GM19397 (cell line): ENCODE measurements around the gene THRB.

Experiments used
- ATAC-seq: cut with Tn5 transposase; IDR thresholded peaks from one replicate; pipeline ENCODE4 v1.9.1; 2021; ENCODE audit warnings: mild to moderate bottlenecking, moderate library complexity; ENCODE audit not compliant: unreplicated experiment

Gene THRB

GRCh38 chr3:24492971-24493551 lies 1.6 kb downstream of the THRB start:
- ATAC-seq: no peak

GRCh38 chr3:24490151-24490550 lies 4.5 kb downstream of the THRB start:
- ATAC-seq: no peak

DNA sequence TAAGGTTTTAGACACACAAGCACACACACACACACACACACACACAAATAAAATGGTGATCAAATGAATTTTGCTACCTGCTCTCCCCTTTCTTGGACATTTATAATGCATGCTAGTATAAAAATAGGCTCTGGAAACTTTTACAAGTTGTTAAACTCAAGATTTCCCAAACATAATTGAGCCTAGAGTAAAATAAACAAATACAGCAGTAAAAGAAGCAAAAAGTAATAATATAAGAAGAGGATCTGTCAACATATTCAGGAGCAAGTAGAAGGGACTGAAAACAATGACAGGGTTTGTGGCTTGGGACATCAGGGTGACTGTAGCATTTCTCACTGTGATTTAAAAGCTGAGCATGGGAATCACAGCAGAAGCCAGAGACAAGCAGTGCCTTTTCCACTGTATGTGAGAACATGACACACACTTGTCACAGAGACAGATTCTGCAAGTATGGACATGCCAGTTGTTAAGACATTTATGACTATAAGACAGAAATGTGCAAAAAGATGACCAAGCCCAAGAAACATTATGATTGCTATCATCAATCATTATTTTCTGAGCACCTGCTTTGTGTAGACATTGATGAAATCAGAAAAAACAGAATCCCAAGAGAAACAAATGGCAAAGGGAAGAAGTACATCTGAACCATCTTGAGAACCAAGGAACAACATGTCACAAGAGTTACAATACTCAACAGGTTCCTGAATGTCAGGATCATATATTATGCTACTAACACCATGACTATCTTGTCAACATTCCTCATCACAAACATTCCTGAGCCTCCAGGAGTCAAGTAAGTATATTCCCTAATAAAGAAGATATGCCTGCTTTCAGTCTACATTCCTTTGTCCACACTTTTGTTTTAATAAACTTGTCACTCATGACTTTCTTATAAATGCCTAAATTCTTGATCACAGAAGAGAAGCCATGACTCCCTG lies 7.1 kb downstream of the THRB start:
- ATAC-seq: no peak

DNA sequence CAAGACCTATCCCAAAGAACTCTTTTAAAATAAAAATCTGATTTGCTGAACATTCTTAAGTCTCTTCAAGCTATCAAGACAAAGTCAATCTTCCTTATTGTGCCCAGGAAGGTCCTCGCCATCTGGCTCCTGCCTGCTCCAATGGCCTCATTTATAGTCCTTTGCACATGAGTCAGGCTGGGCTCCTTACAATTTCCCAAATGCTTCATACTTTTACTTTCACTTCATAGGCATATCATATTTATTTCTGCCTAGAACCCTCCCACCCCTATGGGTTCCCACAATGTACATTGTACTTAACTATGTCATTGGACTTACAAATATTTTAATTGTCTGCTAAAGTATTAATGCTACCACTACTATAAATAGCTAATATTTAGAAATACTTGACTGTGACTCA lies 9.1 kb downstream of the THRB start:
- no peak for ATAC-seq

DNA sequence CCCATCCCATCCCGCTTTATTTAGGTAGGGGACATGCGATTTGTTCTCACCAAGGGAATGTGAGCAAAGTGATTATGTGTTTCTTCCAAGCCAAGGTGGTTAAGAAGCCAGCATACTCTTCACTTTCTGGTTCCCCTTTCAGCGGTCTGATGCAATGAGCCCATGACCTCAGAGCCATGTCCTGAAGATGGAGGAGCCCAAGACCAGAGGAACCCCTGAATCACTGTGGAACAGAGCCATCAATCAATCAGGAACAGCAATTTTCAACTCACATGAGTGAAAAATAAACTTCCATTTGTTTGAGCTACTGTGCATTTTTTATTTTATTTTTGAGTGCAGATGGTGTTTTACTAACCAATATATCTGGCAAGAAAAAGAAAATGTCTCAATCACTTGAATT lies 10.8 kb downstream of the THRB start:
- ATAC-seq: no peak

- ATAC-seq: no peak
These were observed 12.4 kb downstream of the THRB start for GRCh38 chr3:24482096-24482705.

DNA sequence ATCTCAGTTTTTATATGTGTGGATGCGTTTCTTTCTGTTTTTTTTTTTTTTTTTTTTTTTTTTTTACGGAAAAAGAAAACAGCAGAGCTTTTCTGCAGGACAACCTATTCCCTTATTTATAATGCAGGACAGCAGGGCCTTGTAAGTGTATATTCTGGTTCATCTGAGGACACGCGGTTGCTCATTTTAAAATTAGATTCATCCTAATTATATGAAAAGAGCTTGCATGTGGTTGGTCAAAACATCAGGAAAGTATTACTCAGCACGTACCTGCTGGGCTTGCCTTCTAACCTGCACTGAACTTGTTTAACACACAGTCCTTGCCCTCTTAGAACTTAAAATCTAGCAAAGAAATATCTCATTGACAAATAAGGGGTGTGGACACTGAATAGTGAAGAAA lies 13.5 kb downstream of the THRB start:
- no peak for ATAC-seq

- ATAC-seq: no peak
These were observed 14.2 kb downstream of the THRB start for GRCh38 chr3:24480497-24480896.

- no peak for ATAC-seq
These were observed 14.8 kb downstream of the THRB start for GRCh38 chr3:24479816-24480215.

GRCh38 chr3:24476871-24477656 lies 17.6 kb downstream of the THRB start:
- no peak for ATAC-seq

DNA sequence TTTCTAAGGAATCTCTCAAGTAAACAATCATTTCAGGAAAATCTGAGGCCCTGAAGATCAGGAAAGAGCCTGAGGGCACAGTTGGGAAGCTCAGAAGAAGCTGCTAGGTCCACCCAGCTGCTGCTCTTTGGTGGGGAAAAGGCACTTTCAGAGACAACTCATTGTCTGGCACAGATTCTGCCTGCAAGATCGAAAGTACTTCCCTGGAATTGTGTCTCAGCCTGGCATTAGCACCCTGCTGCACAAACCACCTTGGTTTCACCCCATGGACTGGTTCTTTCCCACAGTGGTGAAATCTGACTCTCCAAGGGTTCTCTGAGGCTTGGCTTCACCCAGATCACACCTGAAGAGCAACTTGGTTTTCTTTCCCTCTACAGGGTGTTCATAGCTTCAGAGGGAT lies 18.7 kb downstream of the THRB start:
- no peak for ATAC-seq

- no peak for ATAC-seq
These were observed 19.8 kb downstream of the THRB start for GRCh38 chr3:24474862-24475261.

GRCh38 chr3:24472358-24472757 lies 22.3 kb downstream of the THRB start:
- no peak for ATAC-seq

GRCh38 chr3:24471486-24471885 lies 23.2 kb downstream of the THRB start:
- ATAC-seq: no peak

DNA sequence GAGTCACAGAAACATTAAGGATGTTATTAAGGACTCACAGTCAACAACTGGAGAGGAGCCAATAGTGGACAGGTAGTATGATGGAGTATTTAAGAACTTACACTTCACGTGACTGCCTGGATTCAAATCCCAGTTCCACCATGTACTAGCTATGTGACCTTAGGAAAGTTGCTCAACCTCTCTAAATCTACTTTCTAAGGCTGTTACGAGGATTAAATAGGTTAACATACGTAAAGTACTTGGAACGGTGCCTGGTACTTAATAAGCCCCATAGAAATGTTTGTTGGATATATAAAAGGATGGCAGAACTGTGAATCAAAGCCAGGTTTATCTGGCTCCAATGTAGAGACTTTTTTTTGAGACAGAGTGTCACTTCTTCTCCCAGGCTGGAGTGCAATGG lies 24.4 kb downstream of the THRB start:
- ATAC-seq: no peak

GRCh38 chr3:24464389-24464788 lies 30.3 kb downstream of the THRB start:
- ATAC-seq: no peak

DNA sequence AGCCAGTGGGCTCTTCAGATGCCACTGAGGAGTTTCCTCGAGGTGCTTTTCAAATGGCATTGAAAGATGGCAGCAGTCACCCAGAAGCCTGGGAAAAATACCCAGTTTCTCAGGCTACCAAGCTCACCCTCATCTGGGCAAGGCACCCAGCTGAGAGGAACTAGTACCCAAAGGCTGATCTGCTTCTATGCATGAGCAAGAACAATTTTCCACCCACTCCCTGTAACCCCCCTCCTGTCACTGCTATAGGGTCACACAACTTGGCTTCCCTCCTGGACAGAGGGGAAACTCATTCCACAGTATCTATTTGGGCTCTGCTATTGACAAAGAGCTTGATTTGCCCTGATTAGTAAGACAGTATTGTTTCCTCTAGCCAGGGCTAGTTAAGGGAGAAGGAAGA lies 31.9 kb downstream of the THRB start:
- no peak for ATAC-seq

DNA sequence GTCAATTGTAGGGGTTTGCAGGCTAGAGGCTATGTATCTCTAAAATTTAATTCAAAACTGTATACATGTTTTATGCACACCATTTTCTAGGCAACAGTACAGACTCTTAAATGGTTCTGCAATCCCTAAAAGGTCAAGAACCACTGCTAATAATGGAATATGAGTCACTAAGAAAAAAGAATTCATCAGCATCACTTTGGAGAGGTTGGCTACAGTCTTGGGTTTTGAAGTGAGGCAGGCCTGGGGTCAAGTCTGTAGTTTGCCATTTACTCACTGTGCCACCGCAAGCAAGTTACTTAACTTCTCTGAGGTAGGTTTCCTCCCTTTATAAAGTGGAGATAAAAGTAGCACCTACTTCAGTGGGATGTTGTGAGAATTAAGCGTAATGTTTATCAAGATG lies 33.7 kb downstream of the THRB start:
- ATAC-seq: no peak

- no peak for ATAC-seq
These were observed 36.9 kb downstream of the THRB start for GRCh38 chr3:24457719-24458118.

GRCh38 chr3:24454856-24455255 lies 39.8 kb downstream of the THRB start:
- ATAC-seq: no peak

- no peak for ATAC-seq
These were observed 40.3 kb downstream of the THRB start for GRCh38 chr3:24454393-24454792.
